NB4 (cell line): Measurements from ENCODE around the gene PPP1R9B.
A peak's percentile ranks its signal among the peaks of the same experiment; 100 is the strongest.

ENCODE experiments used
- DNase-seq: peaks from one replicate; pipeline ENCODE4 v3.0.0; 2010; ENCODE audit warnings: low read depth
- H3K4me3 ChIP-seq: one replicate; pipeline ENCODE4 v1.5.1; 2011; ENCODE audit warnings: mild to moderate bottlenecking, low read depth, low read length, moderate library complexity
- CTCF ChIP-seq: IDR thresholded peaks from one replicate; pipeline ENCODE4 v1.5.1; 2012; ENCODE audit warnings: low read depth, low read length
- MAX ChIP-seq: IDR thresholded peaks from 2 replicates; pipeline ENCODE4 v1.6.1; 2011; ENCODE audit warnings: low read depth, low read length
- MYC ChIP-seq: IDR thresholded peaks from 2 replicates; pipeline ENCODE4 v1.6.1; 2011; ENCODE audit warnings: low read depth, low read length
- POLR2A ChIP-seq: IDR thresholded peaks from 2 replicates; pipeline ENCODE4 v1.6.1; 2011; ENCODE audit warnings: mild to moderate bottlenecking; ENCODE audit not compliant: insufficient read length; ENCODE audit errors: extremely low read depth

PPP1R9B gene

GRCh38 chr17:50161023-50161910, 10.8 kb upstream of the PPP1R9B start:
- no peak overlapping the region for H3K4me3 ChIP-seq
- TF ChIP-seq POLR2A (no peak), MYC (no peak), MAX (peak; percentile 56; the same call in 1 of the 2 replicates), CTCF (peak; percentile 54)
- DNase-seq = peak; percentile 89

GRCh38 chr17:50157891-50158290, 7.4 kb upstream of the PPP1R9B start:
- DNase-seq = no peak
- TF ChIP-seq MAX (no peak), POLR2A (no peak), CTCF (no peak), MYC (no peak)
- H3K4me3 ChIP-seq = no peak overlapping the region

- no peak overlapping the region for H3K4me3 ChIP-seq
- peak; percentile 42 for DNase-seq
- TF ChIP-seq MAX (no peak), POLR2A (no peak), CTCF (no peak), MYC (no peak)
These were observed 4.8 kb upstream of the PPP1R9B start for GRCh38 chr17:50155115-50155819.

- DNase-seq = no peak
- no peak for TF ChIP-seq MAX
- TF ChIP-seq POLR2A = no peak
- no peak for TF ChIP-seq MYC
- no peak for TF ChIP-seq CTCF
- no peak overlapping the region for H3K4me3 ChIP-seq
These were observed 4.1 kb upstream of the PPP1R9B start for GRCh38 chr17:50154604-50155003.

- H3K4me3 ChIP-seq = no peak overlapping the region
- no peak for DNase-seq
- no peak for TF ChIP-seq MYC
- no peak for TF ChIP-seq POLR2A
- no peak for TF ChIP-seq MAX
- TF ChIP-seq CTCF = no peak
These were observed 3.4 kb upstream of the PPP1R9B start for GRCh38 chr17:50153650-50154575.
